ENCODE results near the gene B4GAT1. TPM values are rescaled to one million over a fixed set of nuclear protein-coding genes. Genes with fewer than 3 reads are reported as not detected.
A peak's percentile ranks its signal among the peaks of the same experiment; 100 is the strongest.

The B4GAT1 gene
- total and polyA plus RNA-seq, 2 donors (not counting 1 experiment from before 2014, with no cell fraction given) = 1.4 to 5.2 TPM

GRCh38 chr11:66371627-66372415 lies 24.4 kb upstream of the B4GAT1 start, which contains the start of gene SLC29A2:
Gene SLC29A2 (minus strand): TSS chr11:66371760. CDS start chr11:66371591, 169 bp downstream.
- H3K4me1 ChIP-seq (ENCODE audit: control insufficient read depth in 2 of 2, insufficient read depth in 2 of 2, low read length in 2 of 2) = peaks cover 9 to 15% of the 10 kb centered on the region in 2 donors
- H3K27me3 ChIP-seq (replicated peaks in 1 of 4; ENCODE audit: control extremely low read depth in 1 of 4, control insufficient read depth in 3 of 4, insufficient read depth in 4 of 4, low read length in 3 of 4) = peaks cover 0 to 3% (median 0%) of the 10 kb centered on the region in 4 experiments
- H3K9ac ChIP-seq (ENCODE audit: low read length) = peak within 1 kb of the TSS; percentile 81
- intact Hi-C loops (cut with micrococcal nuclease) = loop anchor here (1.0 to 5.0 kb wide), 4 partner anchors 15 to 85 kb away; partner anchors contain the start of genes BRMS1 and YIF1A
- H3K27ac Mint-ChIP-seq = peak within 1 kb of the TSS; percentile 88
- TF ChIP-seq EZH2 (IDR thresholded peaks at IDR 0.05; ENCODE audit: borderline replicate concordance, insufficient read depth, low read depth, low read length, poor library complexity, severe bottlenecking) (no peak), CTCF (IDR thresholded peaks at IDR 0.05) (no peak)
- ATAC-seq (ENCODE audit: low read depth) = peak; percentile 81
- peaks cover 0 to 10% (median 0%) of the 10 kb centered on the region in 3 donors for H3K9me3 ChIP-seq (ENCODE audit: control extremely low read depth in 1 of 3, control insufficient read depth in 2 of 3, insufficient read depth in 1 of 3, low read length in 2 of 3)
- H3K4me3 Mint-ChIP-seq = peak within 1 kb of the TSS; percentile 87
- peaks cover 3% of the 10 kb centered on the region for H3K27me3 Mint-ChIP-seq
- H3K4me2 ChIP-seq (replicated peaks; ENCODE audit: low read depth, low read length, poor library complexity, severe bottlenecking) = peak within 1 kb of the TSS; percentile 98
- peak within 1 kb of the TSS; percentile 92 for H2AFZ ChIP-seq (ENCODE audit: insufficient read depth, low read depth, low read length, poor library complexity, severe bottlenecking)
- DNase-seq = peak; percentile 78
- no peaks in the 10 kb centered on the region for H3K79me2 ChIP-seq (ENCODE audit: control insufficient read depth, insufficient read depth, low read length)
- H3K9me3 Mint-ChIP-seq (ENCODE audit: insufficient read depth) = no peaks in the 10 kb centered on the region
- peaks cover 10% of the 10 kb centered on the region for H3K4me1 Mint-ChIP-seq
- H4K20me1 ChIP-seq (ENCODE audit: control insufficient read depth, insufficient read depth, low read length, poor library complexity, severe bottlenecking) = no peaks in the 10 kb centered on the region
- peak within 1 kb of the TSS; percentile 70 to 84 (median 77) for H3K4me3 ChIP-seq (ENCODE audit: control extremely low read depth in 1 of 5, extremely low read depth in 1 of 5, insufficient read depth in 1 of 5, low read depth in 2 of 5, low read length in 4 of 5)
- ChIA-PET CTCF (interaction anchor here (0.5 to 4.2 kb wide), 10 partner anchors 8 to 307 kb away, joined by 3 to 29 read pairs (median 4); partner anchors contain the start of gene MRPL11), POLR2A (interaction anchor here (0.5 to 1.5 kb wide), 6 partner anchors 13 to 1215 kb away, joined by 3 to 6 read pairs (median 4); partner anchors contain the start of genes CD248 and RBM4B)
- H3K36me3 ChIP-seq (replicated peaks in 1 of 2; ENCODE audit: control extremely low read depth in 1 of 2, control insufficient read depth in 1 of 2, extremely low read depth in 1 of 2, insufficient read depth in 2 of 2, low read length in 1 of 2) = no peaks in the 10 kb centered on the region
- H3K27ac ChIP-seq (ENCODE audit: low read length in 2 of 2) = peak within 1 kb of the TSS; percentile 76 to 79
- 1% methylated on average over 60 of the region's 72 CpGs for WGBS (ENCODE audit: insufficient coverage)
